Activated T-cell treated with anti-CD3 and anti-CD28 coated beads, Interleukin-2, amount 50 U/mL, for 72 hours (primary cell): Measurements from ENCODE around the gene PRPF38B. TPM values are rescaled to one million over a fixed set of nuclear protein-coding genes. Genes with fewer than 3 reads are reported as not detected.

ENCODE experiments used
- ATAC-seq, 2 donors: fragments of 150-1000 bp; cut with Tn5 transposase; replicated peaks in 1 of 2; 2 replicates each; pipeline ENCODE4 v1.10.0; 2021; ENCODE audit warnings: moderate library complexity in 2 of 2, mild to moderate bottlenecking in 1 of 2
- DNase-seq, 2 donors: peaks; one replicate each; pipeline ENCODE4 v3.0.0; 2021 to 2022; ENCODE audit warnings: mixed read lengths in 1 of 2
- H3K27ac Mint-ChIP-seq: one replicate; pipeline ENCODE4 v1.8.0; 2022; ENCODE audit warnings: mild to moderate bottlenecking, moderate library complexity, mixed read lengths
- H3K27me3 Mint-ChIP-seq: one replicate; pipeline ENCODE4 v1.8.0; 2022; ENCODE audit warnings: low read depth, mixed read lengths
- H3K36me3 Mint-ChIP-seq, 2 donors: one replicate each; pipeline ENCODE4 v1.8.0; 2022; ENCODE audit warnings: mixed read lengths in 2 of 2, mild to moderate bottlenecking in 1 of 2; ENCODE audit not compliant: insufficient read depth in 2 of 2
- H3K4me1 Mint-ChIP-seq: one replicate; pipeline ENCODE4 v1.8.0; 2022; ENCODE audit warnings: low read depth, mixed read lengths
- H3K4me3 Mint-ChIP-seq, 2 donors: one replicate each; pipeline ENCODE4 v1.8.0; 2022; ENCODE audit warnings: mild to moderate bottlenecking in 2 of 2, mixed read lengths in 2 of 2, moderate library complexity in 2 of 2
- H3K9me3 Mint-ChIP-seq, 2 donors: one replicate each; pipeline ENCODE4 v1.8.0; 2022; ENCODE audit warnings: mixed read lengths in 2 of 2
- total RNA-seq, 2 donors: library from RNA; stranded (reverse); gene quantifications; one replicate each; pipeline ENCODE4 v1.2.3, GENCODE V29; 2022

PRPF38B gene
- total RNA-seq, 2 donors from 2014 or later, result 86.3 to 87.4 TPM

DNA sequence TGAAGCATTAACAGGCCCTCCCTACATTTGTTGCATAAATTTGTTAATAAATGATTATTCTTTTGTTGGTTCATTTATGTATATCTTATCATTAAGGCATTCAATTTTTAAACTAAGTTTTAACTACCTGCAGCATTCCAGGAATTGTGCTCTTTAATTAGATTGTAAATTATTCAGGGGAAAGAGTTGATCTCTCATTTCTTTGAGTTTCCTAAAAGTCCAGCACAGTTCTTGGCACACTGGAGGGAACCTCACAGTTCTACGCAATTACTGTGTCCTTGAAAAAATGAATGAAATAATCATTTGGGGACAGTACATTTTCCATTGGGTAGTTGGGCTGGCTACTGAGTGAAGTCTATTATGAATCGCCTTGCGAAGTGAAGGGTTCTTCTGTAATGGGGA is 53.9 kb downstream of the PRPF38B start:
- peak overlapping the region; percentile 99 to 100 for H3K4me3 Mint-ChIP-seq
- peaks cover 8% of the 10 kb centered on the region for H3K27me3 Mint-ChIP-seq
- H3K9me3 Mint-ChIP-seq, result no peaks in the 10 kb centered on the region
- peaks cover 6 to 9% of the 10 kb centered on the region in 2 donors for H3K36me3 Mint-ChIP-seq
- peak overlapping the region; percentile 95 for H3K27ac Mint-ChIP-seq
- peaks cover 44% of the 10 kb centered on the region for H3K4me1 Mint-ChIP-seq
- no peak for DNase-seq
- ATAC-seq, result no peak

DNA sequence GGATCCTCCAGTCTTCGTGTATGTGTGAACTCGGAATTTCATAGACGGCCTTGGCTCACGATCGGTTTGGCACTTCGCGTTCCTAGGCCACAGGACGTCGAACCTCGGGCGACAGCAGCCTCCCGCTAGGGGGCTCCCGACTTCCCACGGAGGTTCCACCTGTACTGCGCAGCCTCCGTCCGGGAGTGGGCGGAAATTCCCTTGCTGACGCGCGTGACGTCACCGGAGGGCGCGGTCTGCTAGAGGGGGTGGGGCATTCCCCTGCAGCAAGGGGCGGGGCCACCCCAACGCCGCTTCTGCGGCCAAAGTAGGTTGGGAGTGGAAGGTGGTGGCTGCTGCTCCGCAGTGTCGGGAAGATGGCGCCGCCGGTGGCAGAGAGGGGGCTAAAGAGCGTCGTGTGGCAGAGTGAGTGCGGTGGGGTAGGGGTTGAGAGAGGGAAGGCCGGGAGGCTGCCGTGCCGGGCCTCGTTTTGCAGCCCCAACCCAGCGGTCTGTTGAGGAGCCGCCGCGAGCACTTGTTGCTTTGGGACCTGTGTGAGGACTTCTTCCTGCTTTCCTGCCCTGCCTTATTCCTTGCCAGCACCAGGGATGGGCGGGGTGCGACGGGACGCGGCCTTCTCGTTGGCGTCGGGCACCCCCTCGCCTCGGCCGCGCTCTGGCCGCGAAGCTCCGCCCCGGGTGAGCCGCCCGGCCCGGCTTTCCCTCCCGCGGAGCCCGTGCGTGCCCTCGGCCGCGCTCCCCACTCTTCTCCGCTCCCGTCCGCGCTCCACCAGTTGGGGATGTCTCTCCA is 54.5 kb downstream of the PRPF38B start, which contains the start of gene STXBP3:
Gene STXBP3, plus strand, starts transcription at position 293 of the 789 bp plus-strand sequence. Its CDS starts 64 bp downstream, at position 357.
- Mint-ChIP-seq H3K4me1 (peaks cover 46% of the 10 kb centered on the region), H3K4me3 (peak within 1 kb of the TSS; percentile 99 to 100)
- ATAC-seq, result peak; percentile 94 to 96

DNA sequence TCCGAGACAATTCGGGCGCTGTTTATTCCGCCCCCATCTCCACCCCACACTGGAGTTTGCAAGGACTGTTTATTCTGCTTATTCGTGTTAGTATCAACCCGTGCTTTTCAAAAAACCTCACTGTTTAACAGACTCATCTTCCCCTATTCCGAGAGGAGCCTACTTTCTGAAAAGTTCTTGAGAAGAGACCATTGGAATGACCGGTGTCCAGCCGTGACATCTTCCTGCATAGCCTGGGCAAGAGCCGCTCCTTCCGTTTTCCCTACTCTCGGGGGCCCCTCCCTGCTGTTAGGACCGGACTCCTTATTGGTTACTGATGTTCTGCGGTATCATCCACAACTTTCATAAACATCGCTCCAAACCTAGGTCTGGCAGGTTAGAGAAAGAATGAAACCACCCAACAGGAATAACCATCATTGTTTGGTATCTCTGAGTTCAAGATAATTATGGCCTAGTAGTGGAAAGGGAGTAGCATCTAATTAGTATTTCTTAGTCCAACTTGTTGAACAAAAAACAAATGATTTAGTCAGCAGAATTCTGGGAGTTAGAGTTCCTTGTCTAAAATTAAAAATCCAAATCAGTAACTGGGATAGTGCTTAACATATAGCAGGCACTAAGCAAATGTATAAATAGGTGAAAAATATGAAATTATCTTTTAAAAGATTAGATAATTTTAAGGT is 55.2 kb downstream of the PRPF38B start:
- DNase-seq (peak; percentile 46 to 53), ATAC-seq (peak; percentile 14 to 47)
- H3K4me1 Mint-ChIP-seq, result peaks cover 46% of the 10 kb centered on the region
- peaks cover 4% of the 10 kb centered on the region for H3K27me3 Mint-ChIP-seq
- H3K27ac Mint-ChIP-seq, result peak overlapping the region; percentile 99
- peak overlapping the region; percentile 99 to 100 for H3K4me3 Mint-ChIP-seq
- no peaks in the 10 kb centered on the region for H3K9me3 Mint-ChIP-seq
- peaks cover 6 to 10% of the 10 kb centered on the region in 2 donors for H3K36me3 Mint-ChIP-seq

More for the DNA sequence above, 54.5 kb downstream of the PRPF38B start, which contains the start of gene STXBP3:
- Mint-ChIP-seq H3K27me3 (peaks cover 8% of the 10 kb centered on the region), H3K36me3 (peaks cover 6 to 10% of the 10 kb centered on the region in 2 donors), H3K27ac (peak within 1 kb of the TSS; percentile 99), H3K9me3 (no peaks in the 10 kb centered on the region)
- peak; percentile 100 for DNase-seq

DNA sequence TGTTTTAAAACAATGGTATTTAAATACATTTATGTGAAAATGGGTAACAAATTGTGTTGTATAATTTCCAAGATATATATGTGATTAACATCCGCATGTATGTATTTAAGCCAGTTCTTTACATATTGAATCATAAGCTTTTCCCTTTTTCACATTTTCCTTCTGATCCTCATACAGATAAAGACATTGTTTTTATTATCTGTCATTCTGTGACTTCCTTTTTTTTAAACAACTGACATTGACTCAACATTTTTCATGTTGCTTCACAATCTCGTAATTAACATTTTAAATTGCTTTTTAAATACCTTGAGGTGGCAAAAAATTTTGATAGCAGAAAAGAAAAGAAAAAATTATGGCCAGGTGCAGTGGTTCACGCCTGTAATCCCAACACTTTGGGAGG is 55.8 kb downstream of the PRPF38B start:
- no peak for ATAC-seq
- H3K27me3 Mint-ChIP-seq, result no peaks in the 10 kb centered on the region
- peak overlapping the region; percentile 33 for H3K27ac Mint-ChIP-seq
- no peak for DNase-seq
- peaks cover 48% of the 10 kb centered on the region for H3K4me1 Mint-ChIP-seq
- H3K36me3 Mint-ChIP-seq, result peaks cover 6 to 10% of the 10 kb centered on the region in 2 donors
- H3K9me3 Mint-ChIP-seq, result no peaks in the 10 kb centered on the region
- H3K4me3 Mint-ChIP-seq, result peak overlapping the region; percentile 32 to 68

DNA sequence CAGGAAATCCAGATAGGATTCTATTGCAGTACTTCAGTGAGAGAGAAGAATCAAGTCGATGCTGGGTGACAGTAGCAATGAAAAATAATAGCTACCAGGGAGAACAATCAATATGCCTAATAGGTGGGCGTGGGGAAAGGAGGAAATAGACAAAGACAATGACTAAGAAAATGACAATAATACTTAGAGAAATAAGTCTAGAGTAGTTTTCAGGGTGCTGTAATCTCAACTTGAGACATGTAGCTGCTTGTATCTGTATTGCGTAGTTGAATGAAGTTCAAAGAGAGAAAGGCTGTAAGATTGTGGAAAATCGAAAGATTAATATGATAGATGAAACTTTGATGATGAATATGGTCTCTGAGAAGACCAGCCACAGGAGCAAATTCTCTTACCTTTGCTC is 57.0 kb downstream of the PRPF38B start:
- peak overlapping the region in 1 of 2 donors; percentile 1 for H3K4me3 Mint-ChIP-seq
- ATAC-seq (no peak), DNase-seq (no peak)
- no peaks in the 10 kb centered on the region for H3K27me3 Mint-ChIP-seq
- H3K4me1 Mint-ChIP-seq, result peaks cover 50% of the 10 kb centered on the region
- H3K36me3 Mint-ChIP-seq, result peaks cover 6 to 10% of the 10 kb centered on the region in 2 donors
- H3K27ac Mint-ChIP-seq, result no peak overlapping the region
- no peaks in the 10 kb centered on the region for H3K9me3 Mint-ChIP-seq

DNA sequence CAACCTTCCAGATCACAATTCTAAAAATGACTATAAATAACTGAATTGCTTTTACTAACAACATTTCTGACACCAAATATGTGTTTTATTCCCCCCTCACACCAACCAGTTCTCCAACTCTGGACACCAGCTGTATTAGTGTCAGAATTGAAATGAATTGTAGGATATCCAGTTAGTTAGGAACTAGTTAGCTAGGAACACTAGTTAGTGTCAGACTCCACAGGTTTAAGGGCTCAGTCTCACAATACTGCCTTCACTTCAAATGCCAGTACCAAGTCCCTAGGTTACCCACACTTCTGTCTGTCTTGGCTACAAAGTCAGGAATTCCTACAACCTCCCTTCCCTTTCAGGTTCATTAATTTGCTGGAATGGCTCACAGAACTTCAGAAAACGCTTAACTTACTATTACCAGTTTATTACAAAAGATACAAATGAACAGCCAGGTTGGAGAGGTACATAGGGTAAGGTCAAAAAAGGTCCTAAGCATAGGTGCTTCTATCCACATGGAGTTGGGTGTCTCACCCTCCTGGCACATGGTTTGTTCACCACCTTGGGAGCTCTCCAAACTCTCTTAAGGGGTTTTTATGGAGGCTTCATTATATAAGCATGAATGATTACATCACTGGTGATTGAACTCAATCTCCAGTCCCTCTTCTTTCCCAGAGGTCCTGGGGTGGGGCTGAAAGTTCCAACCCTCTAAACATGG is 58.5 kb downstream of the PRPF38B start:
- H3K27ac Mint-ChIP-seq, result no peak overlapping the region
- H3K4me3 Mint-ChIP-seq, result no peak overlapping the region
- ATAC-seq, result no peak
- DNase-seq, result no peak
- H3K4me1 Mint-ChIP-seq, result peaks cover 59% of the 10 kb centered on the region
- H3K36me3 Mint-ChIP-seq, result peaks cover 6 to 12% of the 10 kb centered on the region in 2 donors
- H3K9me3 Mint-ChIP-seq, result no peaks in the 10 kb centered on the region
- no peaks in the 10 kb centered on the region for H3K27me3 Mint-ChIP-seq

Other genes starting within 250 kb of the PRPF38B start
- gene NBPF6, start 242.0 kb upstream of the PRPF38B start, total RNA-seq, result not detected
- gene EEIG2, start 132.2 kb upstream of the PRPF38B start, total RNA-seq, result 1 to 10 TPM; 8.9 to 9.9 TPM
- 10 to 100 TPM; 21.1 to 25.1 TPM for gene HENMT1, start 31.2 kb upstream of the PRPF38B start, total RNA-seq
- gene FNDC7, start 20.6 kb downstream of the PRPF38B start, total RNA-seq, result under 1 TPM; 0.14 to 0.26 TPM
- gene STXBP3, start 54.4 kb downstream of the PRPF38B start, total RNA-seq, result 10 to 100 TPM; 45.0 to 45.5 TPM
- not detected for gene AKNAD1, start 164.8 kb downstream of the PRPF38B start, total RNA-seq
- 10 to 100 TPM; 15.1 to 16.7 TPM for gene GPSM2, start 184.7 kb downstream of the PRPF38B start, total RNA-seq